Measurements from ENCODE around the gene TRIM72. TPM values are rescaled to one million over a fixed set of nuclear protein-coding genes. Genes with fewer than 3 reads are reported as not detected.
"Not testable (repeated sequence)": the region's sequence is repeated elsewhere in the genome, so short reads cannot be mapped to it uniquely, and the experiment has no call there.

Gene TRIM72, protein sequence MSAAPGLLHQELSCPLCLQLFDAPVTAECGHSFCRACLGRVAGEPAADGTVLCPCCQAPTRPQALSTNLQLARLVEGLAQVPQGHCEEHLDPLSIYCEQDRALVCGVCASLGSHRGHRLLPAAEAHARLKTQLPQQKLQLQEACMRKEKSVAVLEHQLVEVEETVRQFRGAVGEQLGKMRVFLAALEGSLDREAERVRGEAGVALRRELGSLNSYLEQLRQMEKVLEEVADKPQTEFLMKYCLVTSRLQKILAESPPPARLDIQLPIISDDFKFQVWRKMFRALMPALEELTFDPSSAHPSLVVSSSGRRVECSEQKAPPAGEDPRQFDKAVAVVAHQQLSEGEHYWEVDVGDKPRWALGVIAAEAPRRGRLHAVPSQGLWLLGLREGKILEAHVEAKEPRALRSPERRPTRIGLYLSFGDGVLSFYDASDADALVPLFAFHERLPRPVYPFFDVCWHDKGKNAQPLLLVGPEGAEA
- not detected in 2 replicates for total RNA-seq
- long read RNA-seq = 0 reads

DNA sequence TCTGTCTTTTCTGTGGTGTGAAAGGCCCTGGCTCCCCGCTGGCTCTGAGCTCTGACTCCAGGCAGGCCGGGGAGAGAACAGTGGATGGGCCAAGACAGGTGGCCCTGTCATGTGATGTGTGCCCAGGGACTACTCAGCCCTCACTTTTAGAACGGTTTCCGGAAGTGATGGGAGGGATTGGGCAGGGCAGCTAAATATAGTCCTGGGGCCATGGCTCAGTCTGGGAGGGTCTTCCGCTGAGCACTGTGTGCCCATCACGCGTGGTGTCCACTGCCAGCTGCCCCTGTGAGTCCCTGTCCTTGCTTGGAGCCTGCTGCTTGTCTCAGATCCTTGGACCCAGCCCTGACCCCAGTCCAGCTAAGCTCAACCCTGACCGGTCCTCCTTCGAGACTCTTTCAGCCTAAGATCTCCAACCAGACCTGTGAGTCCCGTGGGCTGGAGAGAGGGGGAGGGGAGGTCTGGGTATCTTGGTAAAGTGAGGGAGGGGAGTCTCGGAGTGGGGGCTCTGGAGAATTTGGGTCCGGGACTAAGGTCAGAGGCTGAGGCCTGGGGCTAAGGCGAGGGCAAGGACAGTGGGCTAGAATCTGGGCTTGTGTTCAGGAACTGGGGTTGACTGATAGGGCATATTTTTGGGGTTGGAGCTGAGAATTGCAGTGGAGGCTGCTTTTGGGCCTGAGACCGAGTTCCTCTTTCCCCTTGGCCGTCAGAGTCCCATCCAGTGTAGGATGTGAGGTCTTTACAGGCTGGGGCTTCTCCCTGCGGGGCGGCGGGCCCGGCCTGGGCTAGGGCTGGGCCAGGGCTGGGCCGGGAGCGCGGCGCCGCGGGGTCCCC, at the start of gene TRIM72:
TSS of gene TRIM72 (plus strand) at position 243 of the 831 bp plus-strand sequence. CDS start 620 bp downstream, outside the sequence.
- H3K36me3 Mint-ChIP-seq (ENCODE audit: unreplicated experiment) = no peaks in the 10 kb centered on the region
- H3K4me3 Mint-ChIP-seq (ENCODE audit: unreplicated experiment) = peak within 1 kb of the TSS; percentile 68
- H3K27me3 Mint-ChIP-seq (ENCODE audit: unreplicated experiment) = peaks cover 73% of the 10 kb centered on the region
- no peak within 1 kb of the TSS for H3K27ac Mint-ChIP-seq (ENCODE audit: unreplicated experiment)
- no peaks in the 10 kb centered on the region for H3K9me3 Mint-ChIP-seq (ENCODE audit: unreplicated experiment)
- DNase-seq (ENCODE audit: extremely low spot score, unreplicated experiment) = no peak
- peaks cover 16% of the 10 kb centered on the region for H3K4me1 Mint-ChIP-seq (ENCODE audit: unreplicated experiment)
- TF ChIP-seq, protein P1, sequence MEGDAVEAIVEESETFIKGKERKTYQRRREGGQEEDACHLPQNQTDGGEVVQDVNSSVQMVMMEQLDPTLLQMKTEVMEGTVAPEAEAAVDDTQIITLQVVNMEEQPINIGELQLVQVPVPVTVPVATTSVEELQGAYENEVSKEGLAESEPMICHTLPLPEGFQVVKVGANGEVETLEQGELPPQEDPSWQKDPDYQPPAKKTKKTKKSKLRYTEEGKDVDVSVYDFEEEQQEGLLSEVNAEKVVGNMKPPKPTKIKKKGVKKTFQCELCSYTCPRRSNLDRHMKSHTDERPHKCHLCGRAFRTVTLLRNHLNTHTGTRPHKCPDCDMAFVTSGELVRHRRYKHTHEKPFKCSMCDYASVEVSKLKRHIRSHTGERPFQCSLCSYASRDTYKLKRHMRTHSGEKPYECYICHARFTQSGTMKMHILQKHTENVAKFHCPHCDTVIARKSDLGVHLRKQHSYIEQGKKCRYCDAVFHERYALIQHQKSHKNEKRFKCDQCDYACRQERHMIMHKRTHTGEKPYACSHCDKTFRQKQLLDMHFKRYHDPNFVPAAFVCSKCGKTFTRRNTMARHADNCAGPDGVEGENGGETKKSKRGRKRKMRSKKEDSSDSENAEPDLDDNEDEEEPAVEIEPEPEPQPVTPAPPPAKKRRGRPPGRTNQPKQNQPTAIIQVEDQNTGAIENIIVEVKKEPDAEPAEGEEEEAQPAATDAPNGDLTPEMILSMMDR (IDR thresholded peaks at IDR 0.05) = no peak

DNA sequence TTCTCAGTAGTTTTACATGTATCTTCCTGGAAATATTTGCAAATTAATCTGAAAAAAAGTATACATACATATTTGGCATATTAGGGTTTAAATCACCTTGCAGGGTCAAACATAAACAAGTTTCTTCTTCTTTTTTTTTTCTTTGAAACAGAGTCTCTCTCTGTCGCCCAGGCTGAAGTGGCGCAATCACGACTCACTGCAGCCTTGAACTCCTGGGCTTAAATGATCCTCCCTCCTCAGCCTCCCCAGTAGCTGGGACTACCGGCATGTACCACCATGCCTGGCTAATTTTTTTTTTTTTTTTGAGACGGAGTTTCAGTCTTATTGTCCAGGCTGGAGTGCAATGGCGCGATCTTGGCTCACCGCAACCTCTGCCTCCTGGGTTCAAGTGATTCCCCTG, 46.6 kb upstream of the TRIM72 start:
- Mint-ChIP-seq H3K4me1 (ENCODE audit: unreplicated experiment) (peaks cover 3% of the 10 kb centered on the region), H3K27ac (ENCODE audit: unreplicated experiment) (no peak overlapping the region), H3K27me3 (ENCODE audit: unreplicated experiment) (no peaks in the 10 kb centered on the region), H3K36me3 (ENCODE audit: unreplicated experiment) (no peaks in the 10 kb centered on the region), H3K9me3 (ENCODE audit: unreplicated experiment) (no peaks in the 10 kb centered on the region), H3K4me3 (ENCODE audit: unreplicated experiment) (no peak overlapping the region)
- DNase-seq (ENCODE audit: extremely low spot score, unreplicated experiment) = no peak
- TF ChIP-seq, protein P1 (IDR thresholded peaks at IDR 0.05) = no peak

DNA sequence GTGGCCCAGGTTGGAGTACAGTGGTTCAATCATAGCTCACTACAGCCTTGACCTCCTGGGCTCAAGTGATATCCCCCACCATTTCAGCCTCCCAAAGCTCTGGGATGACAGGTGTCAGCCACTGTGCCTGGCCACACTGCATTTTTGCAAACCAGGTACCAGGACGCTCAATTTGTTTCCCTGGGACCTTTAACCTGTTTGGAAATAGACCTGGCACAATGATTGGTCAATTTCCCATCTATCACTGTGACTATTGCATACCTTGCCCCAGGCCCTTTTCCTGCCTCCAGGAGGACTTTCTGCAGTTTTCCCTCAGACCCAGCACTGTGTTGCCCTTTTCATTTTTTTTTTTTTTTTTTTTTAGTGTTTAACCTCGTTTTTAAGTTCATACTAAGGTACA, 45.1 kb upstream of the TRIM72 start:
- Mint-ChIP-seq H3K9me3 (ENCODE audit: unreplicated experiment) (no peaks in the 10 kb centered on the region), H3K4me3 (ENCODE audit: unreplicated experiment) (no peak overlapping the region), H3K27ac (ENCODE audit: unreplicated experiment) (no peak overlapping the region), H3K27me3 (ENCODE audit: unreplicated experiment) (no peaks in the 10 kb centered on the region), H3K4me1 (ENCODE audit: unreplicated experiment) (peaks cover 3% of the 10 kb centered on the region), H3K36me3 (ENCODE audit: unreplicated experiment) (no peaks in the 10 kb centered on the region)
- DNase-seq (ENCODE audit: extremely low spot score, unreplicated experiment) = no peak
- TF ChIP-seq, protein P1 (IDR thresholded peaks at IDR 0.05) = no peak

DNA sequence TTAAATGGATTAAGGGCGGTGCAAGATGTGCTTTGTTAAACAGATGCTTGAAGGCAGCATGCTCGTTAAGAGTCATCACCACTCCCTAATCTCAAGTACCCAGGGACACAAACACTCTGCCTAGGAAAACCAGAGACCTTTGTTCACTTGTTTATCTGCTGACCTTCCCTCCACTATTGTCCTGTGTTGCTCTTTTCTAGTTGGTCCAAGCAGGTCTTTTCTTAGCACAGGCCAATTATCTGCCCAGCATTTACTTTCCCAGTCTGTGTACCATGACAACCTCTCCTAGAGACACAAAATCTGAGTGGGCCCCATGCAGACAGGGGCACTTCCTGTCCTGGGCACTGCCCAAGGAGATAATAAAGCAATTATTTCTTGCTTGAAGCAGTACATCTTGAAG, 43.9 kb upstream of the TRIM72 start:
- H3K27me3 Mint-ChIP-seq (ENCODE audit: unreplicated experiment); H3K4me3 Mint-ChIP-seq (ENCODE audit: unreplicated experiment); H3K9me3 Mint-ChIP-seq (ENCODE audit: unreplicated experiment); DNase-seq (ENCODE audit: extremely low spot score, unreplicated experiment); H3K4me1 Mint-ChIP-seq (ENCODE audit: unreplicated experiment); H3K36me3 Mint-ChIP-seq (ENCODE audit: unreplicated experiment): not testable (repeated sequence)
- H3K27ac Mint-ChIP-seq (ENCODE audit: unreplicated experiment) = peak overlapping the region; percentile 32

DNA sequence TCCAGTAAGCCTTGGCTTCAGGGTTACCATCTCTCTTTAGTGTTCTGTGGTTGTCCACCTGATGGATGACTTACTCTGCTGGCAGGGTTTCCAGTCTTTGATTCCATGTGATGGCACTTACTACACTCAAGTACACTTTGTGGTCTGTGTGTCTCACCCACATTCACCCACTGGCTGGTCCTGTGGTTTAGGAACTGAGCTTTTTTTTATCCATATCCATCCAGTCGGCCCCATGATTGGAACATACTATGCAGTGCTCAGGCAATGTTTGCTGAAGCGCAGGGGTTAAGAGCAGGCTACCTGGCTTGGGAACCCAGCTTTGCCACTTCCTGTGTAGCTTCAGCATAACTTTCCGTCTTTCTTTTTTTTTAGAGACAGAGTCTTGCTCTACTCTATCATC, 36.8 kb upstream of the TRIM72 start:
- Mint-ChIP-seq H3K4me3 (ENCODE audit: unreplicated experiment) (no peak overlapping the region), H3K4me1 (ENCODE audit: unreplicated experiment) (peaks cover 20% of the 10 kb centered on the region), H3K9me3 (ENCODE audit: unreplicated experiment) (no peaks in the 10 kb centered on the region), H3K27me3 (ENCODE audit: unreplicated experiment) (no peaks in the 10 kb centered on the region), H3K36me3 (ENCODE audit: unreplicated experiment) (peaks cover 4% of the 10 kb centered on the region), H3K27ac (ENCODE audit: unreplicated experiment) (no peak overlapping the region)
- TF ChIP-seq, protein P1 (IDR thresholded peaks at IDR 0.05) = no peak
- DNase-seq (ENCODE audit: extremely low spot score, unreplicated experiment) = no peak

Data from osteocyte (in vitro differentiated cells).